OCI-LY1 (cell line): ENCODE results near the gene PIWIL4.

Experiments
- CTCF ChIP-seq: fragments of 200-600 bp; sonication (generic), shearing (Covaris generic); IDR thresholded peaks from 2 replicates; pipeline ENCODE4 v1.5.1; 2017; ENCODE audit warnings: mild to moderate bottlenecking, antibody characterized with exemption, low read length, moderate library complexity, mixed read lengths
- EZH2 ChIP-seq: fragments of 200-600 bp; sonication (generic), shearing (Covaris generic); IDR thresholded peaks from 2 replicates; pipeline ENCODE4 v1.8.0; 2017; ENCODE audit warnings: borderline replicate concordance, mixed run types, mild to moderate bottlenecking, antibody characterized with exemption, low read length, moderate library complexity, mixed read lengths

GRCh38 chr11:94532211-94532610 is 35.0 kb upstream of the PIWIL4 start:
- TF ChIP-seq CTCF (no peak), EZH2 (no peak)
